Prostate gland (tissue), 2 donors: ENCODE data around the gene REG3G.
"Not testable (repeated sequence)": the region's sequence is repeated elsewhere in the genome, so short reads cannot be mapped to it uniquely, and the experiment has no call there.

Experiments used
- CTCF ChIP-seq, 4 experiments: fragments of 200-600 bp in 2 of 4; fragments of 450-650 bp in 2 of 4; sonication (generic) in 2 of 4; IDR thresholded peaks; 1 replicate in 3 of 4; 2 replicates in 1 of 4; pipeline ENCODE4 v1.5.1; 2016 to 2019; ENCODE audit warnings: antibody characterized with exemption in 4 of 4, mild to moderate bottlenecking in 2 of 4, moderate library complexity in 2 of 4
- POLR2A ChIP-seq: fragments of 450-650 bp; IDR thresholded peaks from one replicate; pipeline ENCODE4 v1.6.1; 2016; ENCODE audit warnings: antibody characterized with exemption, mild to moderate bottlenecking

- not testable (repeated sequence) for TF ChIP-seq CTCF (IDR thresholded peaks at IDR 0.05); POLR2A
Observed at GRCh38 chr2:79053486-79053885, 28.0 kb downstream of the REG3G start.
